Tongue (tissue), 3 donors: Measurements from ENCODE around the gene RIMBP3B. TPM values are rescaled to one million over a fixed set of nuclear protein-coding genes. Genes with fewer than 3 reads are reported as not detected.
"Not testable (repeated sequence)": the region's sequence is repeated elsewhere in the genome, so short reads cannot be mapped to it uniquely, and the experiment has no call there.

ENCODE experiments used
- DNase-seq: peaks from one replicate; pipeline ENCODE4 v3.0.0-alpha.2; 2015
- small RNA-seq: library from RNA; depleted of rRNA; stranded (forward); fragments of <200 nt; gene quantifications from one replicate; pipeline ENCODE3, GENCODE V24; 2014; ENCODE audit warnings: low replicate concordance
- total RNA-seq: library from RNA; depleted of rRNA; stranded (reverse); fragments of >200 nt; gene quantifications from one replicate; pipeline ENCODE4 v1.2.3, GENCODE V29; 2014

Gene RIMBP3B
- total RNA-seq, 1 donor from 2014 or later: 0.72 TPM

DNA sequence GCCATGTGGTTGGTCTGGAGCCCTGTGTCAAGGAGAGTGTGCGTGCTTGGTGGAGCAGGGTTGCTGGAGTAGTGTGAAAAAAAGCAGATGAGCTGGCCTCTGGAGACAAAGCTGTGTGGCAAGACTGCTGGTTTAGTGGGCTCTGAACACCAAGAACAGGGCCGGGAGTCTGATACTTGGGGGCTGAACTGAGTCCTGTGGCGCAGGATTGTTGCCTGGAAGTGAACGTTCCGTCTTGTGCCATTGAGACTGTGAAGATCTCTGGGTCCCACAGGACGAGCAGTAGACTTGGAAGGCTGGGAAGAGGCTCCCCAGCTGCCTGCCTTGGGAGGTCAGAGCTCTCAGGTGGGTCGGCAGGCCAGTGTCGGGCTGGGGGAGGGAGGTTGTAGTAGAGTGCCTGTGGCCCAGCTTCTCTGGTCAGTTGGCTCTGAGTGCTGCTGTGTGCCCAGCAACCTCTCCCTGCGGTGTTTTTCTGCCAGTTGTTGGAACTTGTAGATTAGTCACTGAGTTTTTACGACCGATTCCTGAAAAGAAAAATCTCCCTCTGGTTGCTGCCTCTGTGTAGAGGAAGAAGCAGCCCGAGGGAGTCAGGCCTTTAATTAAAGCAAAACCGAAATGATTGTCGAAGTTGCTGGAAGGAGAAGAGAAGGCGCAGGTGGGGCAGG lies 35.6 kb downstream of the RIMBP3B start:
- not testable (repeated sequence) for DNase-seq

- DNase-seq: not testable (repeated sequence)
These were observed 36.7 kb downstream of the RIMBP3B start for GRCh38 chr22:21420180-21420763.

- DNase-seq: not testable (repeated sequence)
These were observed 40.6 kb downstream of the RIMBP3B start for GRCh38 chr22:21424084-21424709.

DNA sequence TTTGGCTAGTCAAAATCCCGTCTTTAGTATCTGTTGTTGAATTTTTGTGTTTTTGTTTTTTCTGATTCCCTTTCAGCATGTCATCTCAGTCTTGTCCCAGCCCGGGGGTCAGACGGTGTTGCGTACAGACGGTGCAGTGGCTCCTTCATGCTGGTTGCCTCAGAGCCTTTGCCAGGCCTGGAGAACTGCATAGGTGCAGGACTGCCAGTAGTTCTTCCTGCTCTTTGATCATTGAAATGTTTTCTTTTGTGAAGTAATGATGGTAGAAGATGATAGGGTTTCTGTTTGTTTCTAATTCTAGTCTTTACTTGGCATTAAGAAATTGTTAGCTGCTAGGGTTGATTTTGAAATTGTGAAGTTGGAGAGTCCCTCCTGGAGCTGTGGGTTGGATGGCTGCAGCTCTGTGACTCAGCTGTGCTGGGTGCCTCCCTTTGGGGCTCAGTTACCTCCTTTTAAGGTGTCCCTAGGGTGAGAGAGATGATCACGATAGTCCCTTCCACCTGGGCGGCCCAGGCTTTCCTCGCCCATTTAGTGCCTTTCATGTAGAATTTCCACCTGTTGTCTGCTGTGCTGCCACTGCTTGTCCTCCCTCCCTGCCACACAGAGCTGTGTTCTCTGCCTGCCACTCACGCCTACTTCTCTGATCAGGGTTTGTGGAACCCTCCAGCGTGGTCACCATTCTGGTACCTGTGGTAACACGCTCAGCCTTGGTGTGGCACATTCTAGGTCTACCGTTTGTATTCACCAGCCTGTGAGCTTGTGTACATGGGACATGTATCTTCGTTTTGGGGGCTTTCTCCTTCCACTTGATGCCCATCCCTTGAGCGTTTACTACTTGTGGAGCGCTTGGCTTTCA lies 51.1 kb downstream of the RIMBP3B start:
- not testable (repeated sequence) for DNase-seq

DNA sequence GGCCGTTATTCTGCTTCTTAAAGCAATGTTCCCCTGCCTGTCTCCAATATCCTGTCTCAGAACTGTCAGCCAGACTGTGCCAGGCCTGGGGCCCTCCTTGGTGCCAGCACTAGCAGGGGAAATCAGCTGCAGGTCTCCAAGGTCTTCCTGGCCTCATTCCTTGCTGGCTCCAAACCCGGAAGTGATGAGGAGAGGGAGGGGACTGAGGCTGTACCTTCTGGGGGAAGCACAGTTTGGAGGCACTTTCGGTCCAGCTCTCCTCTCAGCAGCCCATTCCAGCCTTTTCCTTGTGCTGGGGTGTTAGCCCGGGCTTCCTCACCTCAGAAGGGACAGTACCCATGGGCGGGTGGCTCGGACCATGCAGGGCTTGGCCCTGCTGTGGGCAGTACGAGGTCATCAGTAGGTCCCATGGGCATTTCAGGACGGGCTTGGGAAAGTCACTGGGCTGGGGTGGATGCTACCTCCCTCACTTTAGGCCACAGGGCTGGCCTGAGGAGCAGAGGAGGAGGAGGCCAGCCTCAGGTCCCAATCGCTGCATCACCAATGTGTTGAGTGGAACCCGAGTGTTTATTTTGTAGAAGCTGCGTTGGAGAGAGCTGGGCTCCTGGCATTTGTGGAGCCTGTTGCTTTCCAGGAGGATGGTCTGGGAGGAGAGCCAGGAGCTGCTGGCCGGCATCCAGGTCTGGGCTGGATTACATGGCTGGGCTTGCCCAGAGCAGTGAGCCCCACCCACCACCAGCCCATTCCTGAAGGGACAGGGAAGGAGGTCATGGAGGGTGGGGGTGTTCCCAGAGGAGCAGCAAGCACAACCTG lies 52.7 kb downstream of the RIMBP3B start:
- DNase-seq: not testable (repeated sequence)

GRCh38 chr22:21438013-21438412 lies 54.5 kb downstream of the RIMBP3B start:
- DNase-seq: not testable (repeated sequence)

Small RNAs within 50 kb of the gene (small RNA-seq; reads per million reads assigned to genes)
- gene RF00492: not detected
- gene RN7SKP63: not detected

Other genes starting within 250 kb of the RIMBP3B start
- 6.5 TPM for gene HIC2, start 33.6 kb downstream of the RIMBP3B start, total RNA-seq
- gene TMEM191C, start 83.6 kb downstream of the RIMBP3B start, total RNA-seq: not detected
- gene RIMBP3C, start 167.7 kb downstream of the RIMBP3B start, total RNA-seq: not detected
- gene UBE2L3, start 184.0 kb downstream of the RIMBP3B start, total RNA-seq: 27.9 TPM
- gene YDJC, start 246.3 kb downstream of the RIMBP3B start, total RNA-seq: 7.5 TPM
- not detected for gene CCDC116, start 249.0 kb downstream of the RIMBP3B start, total RNA-seq